Stimulated activated CD8-positive, alpha-beta memory T cell treated with anti-CD3 and anti-CD28 coated beads, Interleukin-4, amount 100 ng/mL, for 48 hours (primary cell): ENCODE data around the gene GLRA1.
"Not testable (repeated sequence)": the region's sequence is repeated elsewhere in the genome, so short reads cannot be mapped to it uniquely, and the experiment has no call there.

Experiments used
- DNase-seq: peaks from one replicate; pipeline ENCODE4 v3.0.0-alpha.2; 2020

GLRA1 gene

GRCh38 chr5:151880324-151880723 lies 44.3 kb downstream of the GLRA1 start:
- DNase-seq, result no peak

GRCh38 chr5:151873701-151874100 lies 51.0 kb downstream of the GLRA1 start:
- no peak for DNase-seq

GRCh38 chr5:151872701-151873100 lies 52.0 kb downstream of the GLRA1 start:
- DNase-seq, result no peak

GRCh38 chr5:151870820-151871219 lies 53.8 kb downstream of the GLRA1 start:
- no peak for DNase-seq

- DNase-seq, result no peak
Observed at GRCh38 chr5:151870271-151870670, 54.4 kb downstream of the GLRA1 start.

GRCh38 chr5:151869843-151870242 lies 54.8 kb downstream of the GLRA1 start:
- no peak for DNase-seq

GRCh38 chr5:151868451-151868850 lies 56.2 kb downstream of the GLRA1 start:
- DNase-seq, result no peak

GRCh38 chr5:151864061-151864748 lies 60.4 kb downstream of the GLRA1 start:
- DNase-seq, result no peak

GRCh38 chr5:151863566-151863965 lies 61.1 kb downstream of the GLRA1 start:
- DNase-seq, result no peak

GRCh38 chr5:151862811-151863472 lies 61.7 kb downstream of the GLRA1 start:
- DNase-seq, result no peak

- DNase-seq, result not testable (repeated sequence)
Observed at GRCh38 chr5:151860867-151861266, 63.8 kb downstream of the GLRA1 start.

- no peak for DNase-seq
Observed at GRCh38 chr5:151856861-151857260, 67.8 kb downstream of the GLRA1 start.

- DNase-seq, result no peak
Observed at GRCh38 chr5:151855701-151856100, 69.0 kb downstream of the GLRA1 start.

- DNase-seq, result no peak
Observed at GRCh38 chr5:151847871-151848270, 76.8 kb downstream of the GLRA1 start.

GRCh38 chr5:151846765-151847164 lies 77.9 kb downstream of the GLRA1 start:
- DNase-seq, result no peak

GRCh38 chr5:151832843-151833242 lies 91.8 kb downstream of the GLRA1 start:
- DNase-seq, result not testable (repeated sequence)

GRCh38 chr5:151829370-151829769 lies 95.3 kb downstream of the GLRA1 start:
- DNase-seq, result no peak

GRCh38 chr5:151825445-151825844 lies 99.2 kb downstream of the GLRA1 start:
- DNase-seq, result peak; percentile 44

- DNase-seq, result no peak
Observed at GRCh38 chr5:151822141-151822540, 102.5 kb downstream of the GLRA1 start.

GRCh38 chr5:151820903-151821302 lies 103.7 kb downstream of the GLRA1 start:
- no peak for DNase-seq

- no peak for DNase-seq
Observed at GRCh38 chr5:151820271-151820670, 104.4 kb downstream of the GLRA1 start.

- no peak for DNase-seq
Observed at GRCh38 chr5:151819830-151820229, 104.8 kb downstream of the GLRA1 start.

- DNase-seq, result no peak
Observed at GRCh38 chr5:151815051-151815450, 109.6 kb downstream of the GLRA1 start.

GRCh38 chr5:151812757-151813309 lies 111.8 kb downstream of the GLRA1 start:
- DNase-seq, result no peak
